MG63 (cell line): Measurements from ENCODE around the gene MDM4. TPM values are rescaled to one million over a fixed set of nuclear protein-coding genes. Genes with fewer than 3 reads are reported as not detected.

Experiments used
- DNase-seq: peaks from one replicate; pipeline ENCODE4 v3.0.0-alpha.2; 2020
- H3K27me3 ChIP-seq: fragments of 250-450 bp; sonication (Bioruptor Pico); 2 replicates; pipeline ENCODE4 v1.5.1; 2020; ENCODE audit warnings: mild to moderate bottlenecking, moderate library complexity
- H3K36me3 ChIP-seq: fragments of 250-450 bp; sonication (Bioruptor Pico); 2 replicates; pipeline ENCODE4 v1.5.1; 2020; ENCODE audit warnings: mild to moderate bottlenecking, moderate library complexity
- H3K4me3 ChIP-seq: fragments of 250-450 bp; sonication (Bioruptor Pico); 2 replicates; pipeline ENCODE4 v1.5.1; 2020; ENCODE audit warnings: mild to moderate bottlenecking, moderate library complexity
- H3K9me3 ChIP-seq: fragments of 250-450 bp; sonication (Bioruptor Pico); 2 replicates; pipeline ENCODE4 v1.5.1; 2020; ENCODE audit warnings: mild to moderate bottlenecking, moderate library complexity
- total RNA-seq: library from RNA; depleted of rRNA; stranded (reverse); fragments of >200 nt; shearing (Covaris generic); gene quantifications from 2 replicates; pipeline ENCODE4 v1.2.3, GENCODE V29; 2014; ENCODE audit warnings: low replicate concordance; rRNA removed

The MDM4 gene, protein sequence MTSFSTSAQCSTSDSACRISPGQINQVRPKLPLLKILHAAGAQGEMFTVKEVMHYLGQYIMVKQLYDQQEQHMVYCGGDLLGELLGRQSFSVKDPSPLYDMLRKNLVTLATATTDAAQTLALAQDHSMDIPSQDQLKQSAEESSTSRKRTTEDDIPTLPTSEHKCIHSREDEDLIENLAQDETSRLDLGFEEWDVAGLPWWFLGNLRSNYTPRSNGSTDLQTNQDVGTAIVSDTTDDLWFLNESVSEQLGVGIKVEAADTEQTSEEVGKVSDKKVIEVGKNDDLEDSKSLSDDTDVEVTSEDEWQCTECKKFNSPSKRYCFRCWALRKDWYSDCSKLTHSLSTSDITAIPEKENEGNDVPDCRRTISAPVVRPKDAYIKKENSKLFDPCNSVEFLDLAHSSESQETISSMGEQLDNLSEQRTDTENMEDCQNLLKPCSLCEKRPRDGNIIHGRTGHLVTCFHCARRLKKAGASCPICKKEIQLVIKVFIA
- total RNA-seq: 6.6 and 7.2 TPM in 2 replicates

- no peaks in the 10 kb centered on the region for H3K9me3 ChIP-seq
Observed at GRCh38 chr1:204516180-204516879, at the start of gene MDM4. Gene MDM4, plus strand, starts transcription at chr1:204516406. Its CDS starts 9,113 bp downstream, at chr1:204525519.

GRCh38 chr1:204466416-204467405 lies 49.5 kb upstream of the MDM4 start:
- H3K4me3 ChIP-seq: no peak overlapping the region
- DNase-seq: no peak
- no peaks in the 10 kb centered on the region for H3K27me3 ChIP-seq
- no peaks in the 10 kb centered on the region for H3K9me3 ChIP-seq
- H3K36me3 ChIP-seq: no peaks in the 10 kb centered on the region; the same call in 1 of the 2 replicates

More at GRCh38 chr1:204516180-204516879, at the start of gene MDM4:
- Histone ChIP-seq H3K4me3 (peak within 1 kb of the TSS; percentile 95), H3K27me3 (no peaks in the 10 kb centered on the region), H3K36me3 (peaks cover 42% of the 10 kb centered on the region)
- DNase-seq: peak; percentile 96

- Histone ChIP-seq H3K9me3 (no peaks in the 10 kb centered on the region), H3K27me3 (no peaks in the 10 kb centered on the region), H3K36me3 (no peaks in the 10 kb centered on the region; the same call in 1 of the 2 replicates), H3K4me3 (no peak overlapping the region)
- no peak for DNase-seq
Observed at GRCh38 chr1:204468206-204468605, 48.0 kb upstream of the MDM4 start.

GRCh38 chr1:204468766-204469302 lies 47.4 kb upstream of the MDM4 start:
- no peaks in the 10 kb centered on the region; the same call in 1 of the 2 replicates for H3K36me3 ChIP-seq

DNA sequence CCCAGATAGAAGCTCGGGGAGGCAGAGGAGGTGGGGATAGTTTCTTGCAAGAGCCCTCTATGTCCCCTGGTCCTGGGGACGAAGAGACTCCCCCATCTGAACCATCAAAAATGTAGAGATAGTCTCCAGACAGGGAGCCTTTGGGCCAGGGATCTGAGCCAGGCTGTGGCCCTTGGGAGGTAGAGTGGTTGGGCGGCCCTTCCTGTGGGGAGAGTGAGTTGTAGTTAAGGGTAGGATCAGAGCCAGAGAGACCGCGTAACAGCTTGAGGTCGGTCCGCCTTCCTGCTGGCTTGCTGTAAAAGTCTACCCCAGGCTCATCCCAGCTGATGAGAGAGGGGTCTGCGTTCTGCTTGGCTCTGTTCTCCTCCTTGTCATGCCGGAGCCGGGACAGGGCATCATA lies 46.9 kb upstream of the MDM4 start:
- Histone ChIP-seq H3K36me3 (no peaks in the 10 kb centered on the region; the same call in 1 of the 2 replicates), H3K9me3 (no peaks in the 10 kb centered on the region), H3K4me3 (no peak overlapping the region), H3K27me3 (no peaks in the 10 kb centered on the region)
- no peak for DNase-seq

More at GRCh38 chr1:204468766-204469302, 47.4 kb upstream of the MDM4 start:
- no peak overlapping the region for H3K4me3 ChIP-seq
- H3K9me3 ChIP-seq: no peaks in the 10 kb centered on the region
- no peak for DNase-seq
- no peaks in the 10 kb centered on the region for H3K27me3 ChIP-seq

GRCh38 chr1:204471687-204472086 lies 44.5 kb upstream of the MDM4 start:
- H3K27me3 ChIP-seq: no peaks in the 10 kb centered on the region
- no peaks in the 10 kb centered on the region for H3K36me3 ChIP-seq
- no peak for DNase-seq
- H3K9me3 ChIP-seq: no peaks in the 10 kb centered on the region
- H3K4me3 ChIP-seq: no peak overlapping the region

DNA sequence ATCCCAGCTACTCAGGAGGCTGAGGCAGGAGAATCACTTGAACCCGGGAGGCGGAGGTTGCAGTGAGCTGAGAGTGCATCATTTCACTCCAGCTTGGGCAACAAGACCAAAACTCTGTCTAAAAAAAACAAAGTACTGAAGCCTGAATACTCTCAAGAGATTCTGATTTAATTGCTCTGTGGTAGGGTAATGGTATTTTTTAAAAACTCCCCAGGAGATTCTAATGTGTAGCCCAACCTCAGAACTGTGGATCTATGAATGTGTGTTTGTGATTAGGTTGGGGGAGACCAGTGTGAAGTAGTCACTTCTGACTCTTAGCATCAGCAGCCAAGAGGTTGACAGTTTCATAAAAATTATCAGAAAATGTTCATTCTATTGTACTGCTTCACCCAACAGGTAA lies 43.5 kb upstream of the MDM4 start:
- DNase-seq: no peak
- no peaks in the 10 kb centered on the region for H3K36me3 ChIP-seq
- H3K9me3 ChIP-seq: no peaks in the 10 kb centered on the region
- H3K27me3 ChIP-seq: no peaks in the 10 kb centered on the region
- no peak overlapping the region for H3K4me3 ChIP-seq

- DNase-seq: no peak
- Histone ChIP-seq H3K9me3 (no peaks in the 10 kb centered on the region), H3K36me3 (no peaks in the 10 kb centered on the region), H3K27me3 (no peaks in the 10 kb centered on the region), H3K4me3 (no peak overlapping the region)
Observed at GRCh38 chr1:204473400-204473965, 42.7 kb upstream of the MDM4 start.

DNA sequence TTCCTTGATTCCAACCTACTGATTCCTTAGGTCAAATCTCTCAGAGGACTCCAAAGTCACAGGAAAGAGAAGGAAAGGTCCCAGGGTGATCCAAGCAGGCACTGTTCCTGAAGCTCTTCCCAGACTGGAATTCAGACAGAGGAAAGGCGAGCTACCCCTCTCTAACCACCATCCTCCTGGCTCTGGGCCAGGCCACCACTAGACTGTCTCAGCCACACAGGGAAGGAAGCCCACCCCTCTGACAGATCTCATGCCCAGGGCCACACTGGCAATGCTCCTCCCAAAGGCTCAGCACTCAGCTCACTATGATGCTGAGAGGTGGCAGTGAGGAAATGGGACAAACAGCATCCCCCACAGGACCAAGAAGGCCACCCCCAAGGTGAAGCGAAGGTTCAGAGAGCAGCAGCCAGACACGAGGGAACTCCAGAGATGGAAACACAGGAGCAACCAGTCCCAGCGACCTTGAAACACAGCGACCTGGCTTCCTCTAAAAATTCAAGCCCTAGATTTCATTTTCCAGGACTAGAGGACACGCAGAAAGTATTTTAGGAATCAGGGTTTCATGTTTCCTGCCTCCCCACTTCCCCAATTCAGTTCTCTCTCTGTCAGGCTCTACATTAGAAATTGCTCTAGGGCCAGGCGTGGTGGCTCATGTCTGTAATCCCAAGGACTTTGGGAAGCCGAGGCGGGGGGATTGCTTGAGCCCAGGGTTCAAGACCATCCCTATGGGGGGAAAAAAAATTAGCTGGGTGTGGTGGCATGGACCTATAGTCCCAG lies 40.4 kb upstream of the MDM4 start:
- H3K27me3 ChIP-seq: no peaks in the 10 kb centered on the region
- DNase-seq: no peak
- H3K4me3 ChIP-seq: no peak overlapping the region
- H3K9me3 ChIP-seq: no peaks in the 10 kb centered on the region
- H3K36me3 ChIP-seq: no peaks in the 10 kb centered on the region

- no peaks in the 10 kb centered on the region for H3K9me3 ChIP-seq
- no peaks in the 10 kb centered on the region for H3K27me3 ChIP-seq
- no peak overlapping the region for H3K4me3 ChIP-seq
- DNase-seq: no peak
- H3K36me3 ChIP-seq: no peaks in the 10 kb centered on the region
Observed at GRCh38 chr1:204476563-204476962, 39.6 kb upstream of the MDM4 start.

- no peak overlapping the region for H3K4me3 ChIP-seq
- H3K36me3 ChIP-seq: no peaks in the 10 kb centered on the region
- no peaks in the 10 kb centered on the region for H3K27me3 ChIP-seq
- no peaks in the 10 kb centered on the region for H3K9me3 ChIP-seq
- peak; percentile 35 for DNase-seq
Observed at GRCh38 chr1:204477036-204477740, 39.0 kb upstream of the MDM4 start.

DNA sequence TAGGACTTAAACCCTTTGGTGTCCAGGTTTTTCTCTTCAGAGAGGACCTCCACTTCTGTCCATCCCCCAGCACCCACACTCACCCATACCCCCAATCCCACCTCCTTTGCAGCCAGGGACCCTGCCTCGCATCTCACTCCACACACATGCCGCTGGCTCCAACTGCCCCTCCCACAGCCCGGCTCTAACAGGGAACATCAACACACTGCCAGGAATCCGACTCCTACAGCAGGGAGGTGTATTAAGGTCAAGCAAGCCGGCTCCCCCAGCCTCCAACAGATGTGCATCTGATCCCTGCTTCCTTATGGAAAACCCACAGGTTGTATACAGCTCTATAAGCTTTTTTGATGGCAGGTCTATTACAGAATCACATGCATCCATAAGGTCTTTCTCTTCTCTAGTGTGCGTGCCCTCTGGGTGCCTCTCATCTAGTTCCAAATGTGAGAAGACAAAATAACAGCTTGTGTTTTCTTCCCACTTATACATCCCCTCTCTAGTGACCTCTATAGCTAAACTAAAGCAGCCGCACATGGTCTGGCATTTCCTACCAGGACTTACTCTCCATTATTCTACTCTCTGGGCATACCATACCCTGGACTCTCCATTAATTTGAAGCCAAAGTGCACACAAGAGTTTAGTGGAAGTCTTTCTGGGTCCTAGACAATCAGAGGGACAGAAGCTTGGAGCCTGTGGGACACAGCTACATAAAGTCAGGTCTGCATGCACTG lies 37.9 kb upstream of the MDM4 start:
- Histone ChIP-seq H3K36me3 (no peaks in the 10 kb centered on the region), H3K4me3 (no peak overlapping the region), H3K9me3 (no peaks in the 10 kb centered on the region), H3K27me3 (no peaks in the 10 kb centered on the region)
- DNase-seq: no peak

GRCh38 chr1:204478921-204479320 lies 37.3 kb upstream of the MDM4 start:
- Histone ChIP-seq H3K9me3 (no peaks in the 10 kb centered on the region), H3K4me3 (no peak overlapping the region), H3K36me3 (no peaks in the 10 kb centered on the region), H3K27me3 (no peaks in the 10 kb centered on the region)
- no peak for DNase-seq
